ENCODE data around the gene CASQ2.
A peak's percentile ranks its signal among the peaks of the same experiment; 100 is the strongest.
"Not testable (repeated sequence)": the region's sequence is repeated elsewhere in the genome, so short reads cannot be mapped to it uniquely, and the experiment has no call there.

The CASQ2 gene

DNA sequence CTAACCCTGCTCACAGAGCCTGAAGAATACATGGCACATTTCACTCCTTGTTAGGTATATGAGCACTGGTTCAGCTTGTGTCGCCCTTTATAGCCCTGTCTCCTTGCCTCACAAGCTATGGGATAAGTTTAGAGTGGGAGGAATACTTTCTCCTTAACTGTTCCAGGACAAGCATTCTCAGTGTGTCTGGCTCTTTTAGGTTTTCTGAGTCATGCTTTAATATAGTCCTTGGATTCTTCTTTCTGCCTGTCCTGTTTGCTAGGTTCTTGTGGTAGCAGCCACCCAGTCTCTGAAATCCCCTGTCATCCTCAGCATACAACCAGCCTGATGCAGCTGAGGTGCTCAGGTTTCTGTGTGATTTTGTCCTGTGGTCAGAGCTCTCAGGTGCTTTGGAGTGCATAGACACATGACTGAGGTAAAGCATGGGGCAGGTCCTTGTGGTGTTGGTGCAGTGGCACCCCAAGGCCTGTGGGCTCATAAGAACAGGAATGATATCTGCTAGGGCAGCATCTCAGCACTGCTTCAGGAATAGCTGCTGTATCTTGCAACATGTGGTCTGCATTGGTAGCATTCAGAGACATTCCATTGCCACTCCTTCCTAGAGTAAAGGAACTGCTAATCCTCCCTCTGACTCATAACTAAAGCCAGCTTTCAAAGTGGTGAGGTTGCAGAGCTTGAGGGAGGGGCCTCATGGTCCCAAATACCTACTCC, 14.2 kb upstream of the CASQ2 start:
- peak; percentile 60 for DNase-seq
- in situ Hi-C loops (cut with HindIII; ENCODE audit: low pct_ligation_motif_present, low pct_unique_long_range_greater_than_20kb, low sequenced_read_pairs): no loop called here

DNA sequence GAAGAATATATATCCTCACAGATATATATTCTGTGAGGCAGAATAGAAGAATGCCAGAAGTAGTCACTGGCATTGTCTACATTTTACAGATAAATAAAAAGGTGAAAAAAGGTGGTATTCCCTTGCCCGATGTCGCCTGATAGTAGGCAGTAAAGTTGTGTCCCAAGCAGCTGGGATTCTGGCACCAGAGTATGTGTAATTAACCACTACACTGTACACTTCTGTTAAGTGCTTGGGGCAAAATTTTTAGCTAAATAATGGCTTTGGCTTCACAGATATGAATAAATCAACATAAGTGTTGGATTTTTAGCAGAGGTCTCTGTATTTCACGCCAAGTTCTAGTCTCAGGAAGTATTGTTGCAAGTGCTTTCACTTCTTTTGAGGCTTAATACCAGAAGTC, 13.3 kb upstream of the CASQ2 start:
- in situ Hi-C loops (cut with HindIII; ENCODE audit: low pct_ligation_motif_present, low pct_unique_long_range_greater_than_20kb, low sequenced_read_pairs): no loop called here

DNA sequence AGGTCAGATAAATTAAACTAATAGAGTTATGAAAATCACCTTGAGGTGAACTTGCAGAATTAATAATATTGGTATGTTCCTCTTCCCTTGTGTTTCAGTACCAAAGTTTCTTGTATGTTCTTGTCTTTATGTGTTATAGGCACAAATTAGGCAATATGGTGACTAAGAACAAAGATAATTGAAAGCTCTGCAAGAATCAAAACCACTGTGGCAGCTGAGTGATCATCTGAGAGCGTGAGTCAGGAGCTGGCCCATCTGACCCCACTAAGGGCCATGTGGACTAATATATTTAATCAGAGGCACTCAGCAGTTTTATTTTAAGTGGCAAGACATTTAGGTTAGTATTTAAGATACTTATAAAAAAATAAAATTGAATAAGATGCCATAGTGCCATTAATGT, 12.8 kb upstream of the CASQ2 start:
- in situ Hi-C loops (cut with HindIII; ENCODE audit: low pct_ligation_motif_present, low pct_unique_long_range_greater_than_20kb, low sequenced_read_pairs): no loop called here

More for the DNA sequence above, 13.3 kb upstream of the CASQ2 start:
- DNase-seq: no peak

DNA sequence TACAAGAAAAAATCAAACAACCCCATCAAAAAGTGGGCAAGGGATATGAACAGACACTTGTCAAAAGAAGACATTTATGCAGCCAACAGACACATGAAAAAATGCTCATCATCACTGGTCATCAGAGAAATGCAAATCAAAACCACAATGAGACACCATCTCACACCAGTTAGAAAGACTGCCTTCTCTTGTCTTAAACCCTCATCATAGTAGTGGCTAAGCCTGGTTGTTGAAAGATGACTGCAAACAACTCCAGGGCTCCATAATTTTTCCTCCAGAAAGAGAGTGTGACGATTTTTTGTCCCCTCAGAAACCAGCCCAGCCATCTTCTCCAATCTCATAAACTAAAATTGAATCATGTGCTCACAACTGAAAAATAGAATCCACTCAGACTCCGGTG, 12.1 kb upstream of the CASQ2 start:
- in situ Hi-C loops (cut with HindIII; ENCODE audit: low pct_ligation_motif_present, low pct_unique_long_range_greater_than_20kb, low sequenced_read_pairs); DNase-seq: not testable (repeated sequence)

More for the DNA sequence above, 12.8 kb upstream of the CASQ2 start:
- no peak for DNase-seq

DNA sequence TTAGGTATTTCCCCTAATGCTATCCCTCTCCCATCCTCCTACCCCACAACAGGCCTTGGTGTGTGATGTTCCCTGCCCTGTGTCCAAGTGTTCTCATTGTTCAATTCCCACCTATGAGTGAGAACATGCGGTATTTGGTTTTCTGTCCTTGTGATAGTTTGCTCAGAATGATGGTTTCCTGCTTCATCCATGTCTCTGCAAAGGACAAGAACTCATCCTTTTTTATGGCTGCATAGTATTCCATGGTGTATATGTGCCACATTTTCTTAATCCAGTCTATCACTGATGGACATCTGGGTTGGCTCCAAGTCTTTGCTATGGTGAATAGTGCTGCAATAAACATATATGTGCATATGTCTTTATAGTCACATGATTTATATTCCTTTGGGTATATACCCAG, 10.6 kb upstream of the CASQ2 start:
- DNase-seq; in situ Hi-C loops (cut with HindIII; ENCODE audit: low pct_ligation_motif_present, low pct_unique_long_range_greater_than_20kb, low sequenced_read_pairs): not testable (repeated sequence)

DNA sequence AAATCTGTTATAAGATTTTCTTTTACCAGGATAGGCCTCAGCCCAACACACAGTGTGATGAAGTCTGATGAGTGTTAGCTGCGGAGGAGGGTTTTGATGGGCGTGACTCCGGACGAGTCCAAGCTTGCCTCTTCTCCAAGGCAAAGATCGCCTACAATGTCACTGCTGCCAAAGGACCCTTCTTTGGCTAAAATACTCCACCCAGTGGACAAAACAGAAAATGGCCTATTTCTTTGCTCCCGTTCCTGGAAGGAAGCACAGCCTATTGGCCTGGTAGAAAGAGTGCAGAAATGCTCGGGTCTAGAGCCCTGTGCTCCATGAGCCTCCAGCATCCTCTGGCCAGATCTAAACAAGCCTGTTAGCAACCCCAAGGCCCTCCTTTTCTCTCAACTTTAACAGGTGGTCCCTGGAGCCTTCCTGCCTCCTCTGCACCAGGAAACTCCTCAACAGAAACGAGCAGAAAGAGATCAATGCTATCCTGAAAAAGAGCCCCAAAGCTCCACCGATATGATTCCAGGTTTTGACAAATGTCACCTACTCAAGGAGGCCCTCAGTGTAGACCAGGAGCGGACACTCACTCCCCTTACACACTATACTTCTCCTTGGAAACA, 3.4 kb upstream of the CASQ2 start:
- peak; percentile 79 for DNase-seq
- in situ Hi-C loops (cut with HindIII; ENCODE audit: low pct_ligation_motif_present, low pct_unique_long_range_greater_than_20kb, low sequenced_read_pairs): no loop called here

DNA sequence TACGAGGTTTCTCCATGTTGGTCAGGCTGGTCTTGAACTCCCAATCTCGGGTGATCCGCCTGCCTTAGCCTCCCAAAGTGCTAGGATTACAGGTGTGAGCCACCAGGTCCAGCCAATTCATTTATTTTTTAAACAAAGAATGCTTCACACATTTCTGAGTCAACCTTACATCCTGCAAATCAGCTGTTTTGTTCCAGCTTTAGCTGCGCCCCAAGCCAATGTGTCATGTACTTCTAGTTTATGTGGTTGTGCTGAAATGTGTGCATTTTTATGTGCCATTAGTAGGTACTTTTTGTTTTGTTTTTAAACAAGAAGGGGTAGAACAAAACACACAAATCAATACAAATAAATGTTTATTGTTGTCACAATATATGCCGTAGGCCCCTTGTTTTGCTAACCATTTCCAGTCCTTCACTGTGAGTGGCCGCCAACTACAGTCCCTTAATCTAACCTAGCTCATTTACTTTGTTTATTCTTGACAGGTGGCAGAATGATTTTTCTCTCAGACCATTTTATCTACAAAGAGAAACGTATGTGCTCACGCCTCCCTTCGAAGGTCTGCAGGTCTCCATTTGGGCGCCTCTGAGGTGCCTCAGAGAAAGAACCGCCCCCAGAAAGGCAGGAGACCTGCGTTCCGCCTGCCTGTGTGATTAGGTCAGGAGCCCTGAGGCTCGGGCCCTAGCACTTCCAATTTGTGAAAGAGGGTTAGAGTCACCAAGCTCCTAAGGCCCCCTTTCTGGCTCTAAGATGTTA, 2.8 kb upstream of the CASQ2 start:
- in situ Hi-C loops (cut with HindIII; ENCODE audit: low pct_ligation_motif_present, low pct_unique_long_range_greater_than_20kb, low sequenced_read_pairs): no loop called here
- DNase-seq: no peak

DNA sequence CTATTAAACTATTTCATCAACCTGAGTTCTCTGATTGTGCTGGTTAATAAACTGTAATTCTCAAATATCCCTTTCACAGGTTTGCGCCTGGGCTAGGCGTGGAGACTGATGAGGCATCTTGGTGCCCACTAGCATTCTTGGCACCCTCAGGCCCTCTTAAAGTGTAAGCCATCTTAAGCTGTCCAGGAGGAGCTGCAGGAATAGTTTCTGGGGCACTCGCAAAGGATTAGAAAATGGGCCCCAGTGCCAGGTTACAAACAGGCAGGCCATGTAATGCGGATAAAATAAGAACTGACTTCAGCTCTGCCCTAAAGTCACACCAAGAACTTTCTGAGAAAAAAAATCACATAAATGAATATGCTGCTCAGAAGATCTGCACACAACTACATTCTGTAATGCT, 1.1 kb downstream of the CASQ2 start:
- in situ Hi-C loops (cut with HindIII; ENCODE audit: low pct_ligation_motif_present, low pct_unique_long_range_greater_than_20kb, low sequenced_read_pairs): no loop called here
- DNase-seq: no peak

DNA sequence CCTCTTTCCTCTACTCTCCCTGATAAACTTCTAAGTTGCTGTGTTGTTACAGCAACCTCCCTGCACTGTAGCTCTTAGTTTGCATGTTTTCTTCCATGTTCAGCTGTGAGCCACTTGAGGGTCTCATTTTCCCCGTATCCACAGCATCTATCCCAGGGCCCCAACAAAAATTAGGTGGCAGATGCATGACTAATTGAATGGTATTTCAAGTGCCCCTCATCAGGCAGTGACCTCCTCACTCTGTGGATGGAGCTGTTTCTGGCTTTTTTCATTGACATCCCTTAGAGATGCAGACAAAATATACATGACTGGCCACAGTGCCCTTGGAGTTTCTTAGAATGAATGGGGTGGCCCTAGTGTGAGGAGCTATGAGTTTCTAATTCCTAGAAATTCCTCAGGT, 3.4 kb downstream of the CASQ2 start:
- in situ Hi-C loops (cut with HindIII; ENCODE audit: low pct_ligation_motif_present, low pct_unique_long_range_greater_than_20kb, low sequenced_read_pairs): no loop called here
- no peak for DNase-seq

DNA sequence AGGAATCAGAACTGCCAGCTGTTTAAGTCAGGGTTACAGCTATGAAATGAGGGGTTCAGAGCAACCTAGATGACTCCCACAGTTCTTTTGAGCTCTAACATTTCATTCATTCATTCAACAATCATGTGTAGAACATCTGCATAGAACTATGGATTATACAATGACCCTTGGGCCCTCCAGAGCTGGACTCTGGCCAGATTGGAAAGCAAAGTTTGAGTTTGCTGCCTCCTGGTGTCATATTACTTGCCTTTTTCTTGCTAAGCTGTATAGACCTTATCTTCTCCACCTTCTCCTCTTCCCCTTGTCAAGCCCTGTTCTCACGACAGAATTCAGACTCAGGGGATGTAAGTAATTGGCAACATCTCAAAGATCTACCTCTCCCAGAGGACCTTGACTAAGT, 4.0 kb downstream of the CASQ2 start:
- in situ Hi-C loops (cut with HindIII; ENCODE audit: low pct_ligation_motif_present, low pct_unique_long_range_greater_than_20kb, low sequenced_read_pairs): no loop called here
- peak; percentile 51 for DNase-seq

DNA sequence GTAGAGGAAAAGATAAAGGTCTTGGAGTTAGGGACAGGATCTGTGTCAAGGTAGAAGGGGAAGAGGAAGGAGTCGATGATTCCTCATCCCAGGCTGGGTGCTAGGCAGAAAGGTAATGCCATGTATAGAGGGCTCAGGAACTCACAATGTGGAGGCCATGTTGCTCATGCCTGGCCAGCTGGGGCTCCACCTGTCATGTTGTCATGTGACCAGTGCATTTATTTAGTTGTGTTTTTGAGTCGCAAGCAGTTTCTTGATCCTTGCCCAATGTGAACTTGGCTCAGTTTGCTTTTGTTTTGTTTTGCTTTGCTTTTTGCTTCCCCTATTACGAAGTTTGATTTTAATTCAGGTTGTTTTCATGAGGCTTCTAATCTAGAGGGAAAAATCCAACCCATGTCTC, 5.7 kb downstream of the CASQ2 start:
- in situ Hi-C loops (cut with HindIII; ENCODE audit: low pct_ligation_motif_present, low pct_unique_long_range_greater_than_20kb, low sequenced_read_pairs): no loop called here
- DNase-seq: no peak

DNA sequence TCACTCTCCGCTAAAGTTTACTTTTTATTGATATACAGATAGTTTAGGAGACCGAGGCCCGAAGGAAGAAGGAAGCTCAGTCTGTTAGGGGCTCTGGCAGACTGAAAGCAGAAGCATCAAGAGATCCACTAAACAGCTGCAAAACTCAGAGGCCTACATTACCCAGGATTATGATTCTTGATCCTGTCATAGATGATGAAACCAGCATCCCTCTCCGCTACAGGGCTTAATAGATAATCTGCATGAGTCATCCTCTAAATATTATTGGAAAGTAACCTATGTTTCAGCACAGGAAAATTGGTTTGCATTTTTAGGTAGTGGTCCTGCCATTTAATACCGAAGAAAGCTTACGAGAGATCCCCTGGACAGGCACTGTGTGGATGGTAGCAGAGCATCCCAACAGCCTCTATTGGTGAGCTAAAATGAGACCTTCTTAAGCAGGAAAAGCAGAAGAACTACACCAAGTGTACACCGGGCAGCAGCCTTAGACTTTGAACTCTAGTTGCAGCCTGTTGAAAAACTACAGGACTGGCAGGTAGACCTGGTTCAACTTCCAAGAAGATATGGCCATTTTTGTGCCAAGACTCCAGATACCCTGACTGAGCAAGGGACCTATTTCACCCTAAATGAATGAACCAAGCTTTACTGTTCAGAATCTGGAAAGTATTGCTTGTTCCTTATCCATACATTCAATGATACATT, 6.8 kb downstream of the CASQ2 start:
- DNase-seq: no peak
- in situ Hi-C loops (cut with HindIII; ENCODE audit: low pct_ligation_motif_present, low pct_unique_long_range_greater_than_20kb, low sequenced_read_pairs): no loop called here

DNA sequence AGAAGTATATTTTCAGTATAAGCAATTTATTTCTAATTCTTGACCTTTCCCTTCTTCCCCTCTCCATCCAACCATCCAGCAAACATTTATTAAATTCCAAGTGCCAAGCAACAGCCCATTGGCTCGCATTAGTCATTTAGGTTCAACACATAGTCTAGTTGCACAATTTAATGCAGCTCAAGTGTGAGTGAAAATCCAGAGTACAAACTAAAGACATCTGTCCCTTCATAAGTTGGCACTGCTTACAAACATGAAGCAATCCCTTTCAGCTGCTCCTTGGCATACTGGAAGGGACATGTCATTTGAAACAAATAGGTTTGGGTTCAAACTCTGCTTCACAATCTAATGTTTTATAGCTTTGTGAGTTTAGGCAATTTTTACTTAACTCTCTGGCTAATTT, 10.7 kb downstream of the CASQ2 start:
- in situ Hi-C loops (cut with HindIII; ENCODE audit: low pct_ligation_motif_present, low pct_unique_long_range_greater_than_20kb, low sequenced_read_pairs): no loop called here
- DNase-seq: no peak

DNA sequence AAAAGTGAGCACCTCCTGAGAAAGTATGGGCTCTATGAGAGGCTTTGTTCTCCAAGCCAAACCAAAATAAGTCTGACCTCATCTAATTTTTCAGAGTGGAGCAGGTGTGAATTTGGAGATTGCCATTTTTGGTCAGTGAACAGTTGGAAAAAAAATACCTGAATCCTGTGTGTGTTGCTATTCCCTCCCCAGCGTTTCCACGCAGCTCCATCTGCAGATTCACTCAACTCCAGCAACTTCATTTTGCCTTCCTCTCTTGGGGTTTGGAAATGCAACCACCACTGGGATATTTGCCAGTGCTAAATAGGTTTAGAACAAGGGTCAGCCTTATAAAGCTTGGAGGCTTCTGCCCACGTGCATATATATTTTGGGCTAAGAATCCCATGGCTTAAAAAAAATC, 11.2 kb downstream of the CASQ2 start:
- in situ Hi-C loops (cut with HindIII; ENCODE audit: low pct_ligation_motif_present, low pct_unique_long_range_greater_than_20kb, low sequenced_read_pairs): no loop called here
- DNase-seq: no peak

DNA sequence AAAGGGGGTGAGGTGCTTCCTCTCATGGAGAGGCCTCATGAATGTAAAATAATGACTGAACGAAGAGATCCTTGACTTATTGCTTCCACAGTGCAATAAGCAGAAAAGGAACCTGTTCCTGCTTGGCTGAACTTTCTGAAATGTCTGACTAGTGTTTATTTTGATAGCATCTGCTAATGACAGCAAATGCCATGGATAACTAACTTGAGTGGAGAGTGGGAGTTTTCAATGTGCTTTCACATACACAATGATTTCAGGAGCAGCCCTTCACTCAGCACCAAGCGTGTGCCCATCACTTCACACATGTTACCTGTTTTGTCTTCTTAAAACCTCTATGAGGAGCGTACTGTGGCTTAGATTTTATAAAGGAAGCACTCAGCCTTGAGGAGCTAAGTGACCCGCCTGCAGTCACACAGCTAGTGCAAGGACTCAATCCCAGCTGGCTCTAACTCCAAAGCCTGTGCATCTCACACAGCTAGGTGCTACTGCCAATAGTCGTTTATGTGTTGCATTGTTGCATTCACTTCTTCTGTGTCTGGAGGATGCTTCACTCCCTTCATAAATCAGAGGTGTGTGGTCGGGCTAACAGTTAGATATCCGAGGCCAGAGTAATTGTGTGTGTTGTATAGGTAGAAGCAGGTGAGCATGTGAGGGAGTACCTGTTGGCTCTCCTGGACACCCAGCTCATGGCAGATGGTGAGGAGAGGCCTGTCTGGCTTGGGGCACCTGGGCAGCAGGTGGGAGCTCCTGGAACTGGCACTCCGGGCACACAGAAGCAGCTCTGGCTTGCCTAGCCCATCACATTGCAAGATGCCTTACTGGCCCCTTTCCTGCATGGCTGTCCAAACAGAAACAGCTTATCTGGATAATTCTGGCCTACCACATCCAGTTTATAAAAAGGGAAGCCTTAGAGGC, 12.8 kb downstream of the CASQ2 start:
- in situ Hi-C loops (cut with HindIII; ENCODE audit: low pct_ligation_motif_present, low pct_unique_long_range_greater_than_20kb, low sequenced_read_pairs): no loop called here

DNA sequence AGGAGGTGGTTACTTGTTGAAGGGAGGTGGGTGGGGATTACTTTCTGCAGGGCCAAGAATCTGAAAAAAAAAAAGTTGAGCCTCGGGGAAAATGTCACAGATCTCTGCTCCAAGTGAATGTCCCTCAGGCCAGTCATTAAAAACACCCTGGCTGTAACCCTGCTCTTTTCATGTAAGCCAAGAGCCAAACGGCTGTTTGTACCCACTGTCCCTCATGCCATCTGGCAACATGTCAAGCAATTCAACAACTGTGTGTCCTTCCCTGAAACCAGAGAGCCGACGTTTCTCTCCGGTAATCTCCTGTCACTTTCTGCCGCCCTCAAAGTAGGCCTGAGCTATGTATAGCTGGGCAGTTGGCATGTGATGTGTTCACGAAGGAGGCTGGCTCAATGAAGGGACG, 14.7 kb downstream of the CASQ2 start:
- no peak for DNase-seq
- in situ Hi-C loops (cut with HindIII; ENCODE audit: low pct_ligation_motif_present, low pct_unique_long_range_greater_than_20kb, low sequenced_read_pairs): no loop called here

More for the DNA sequence above, 12.8 kb downstream of the CASQ2 start:
- no peak for DNase-seq

DNA sequence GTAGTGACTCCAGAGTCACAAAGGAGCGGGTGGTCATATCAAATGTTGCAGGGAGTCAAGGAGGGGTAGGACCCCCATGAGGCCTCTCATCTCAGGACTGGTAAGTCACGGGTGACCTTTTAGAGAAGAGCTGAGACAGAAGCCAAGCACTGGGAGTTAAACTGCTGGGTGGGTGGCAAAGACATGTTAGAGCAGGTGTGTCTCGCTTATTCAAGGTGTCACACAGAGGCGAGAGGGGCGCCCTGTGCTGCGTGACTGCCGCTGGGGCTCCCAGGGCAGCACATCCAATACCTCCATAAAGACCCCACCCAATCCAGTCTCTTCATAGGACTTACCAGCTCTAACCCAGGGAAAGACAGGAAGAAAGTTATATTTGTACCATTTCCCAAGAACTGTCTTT, 15.2 kb downstream of the CASQ2 start:
- in situ Hi-C loops (cut with HindIII; ENCODE audit: low pct_ligation_motif_present, low pct_unique_long_range_greater_than_20kb, low sequenced_read_pairs): no loop called here

DNA sequence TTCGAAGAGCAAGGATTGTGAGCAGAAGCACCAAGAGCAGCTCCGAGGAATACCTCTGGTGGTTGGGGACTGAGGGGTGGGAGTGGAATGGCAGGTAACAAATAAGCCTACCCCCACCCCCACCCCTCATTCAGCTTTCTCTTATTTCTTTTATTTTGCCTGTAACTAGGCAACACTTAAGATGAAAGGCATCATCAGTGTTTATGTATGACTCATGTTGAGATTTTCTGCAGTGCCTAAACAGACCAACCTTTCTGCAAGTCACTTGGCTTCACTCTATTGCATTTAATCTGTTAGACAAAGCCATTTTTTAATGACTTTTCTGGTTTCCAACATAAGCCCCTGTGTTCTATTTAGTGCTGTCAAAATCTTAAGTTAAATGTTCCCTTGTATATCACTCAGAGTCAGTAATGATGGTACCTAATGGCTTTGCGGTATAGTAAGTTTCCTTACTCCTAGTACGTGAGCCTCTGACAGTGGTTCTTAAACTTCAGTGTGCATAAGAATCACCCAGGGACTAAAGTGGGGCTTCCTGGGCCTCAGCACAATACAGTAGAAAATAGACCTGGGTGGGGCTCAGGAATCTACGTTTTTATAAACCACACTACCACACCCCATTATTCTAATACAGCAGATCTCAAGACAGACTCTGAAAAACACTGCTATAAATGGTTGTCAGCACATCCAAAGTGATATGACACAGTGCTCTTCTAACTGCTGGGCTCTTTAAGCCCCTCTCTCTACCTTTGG, 19.9 kb downstream of the CASQ2 start:
- DNase-seq: no peak
- in situ Hi-C loops (cut with HindIII; ENCODE audit: low pct_ligation_motif_present, low pct_unique_long_range_greater_than_20kb, low sequenced_read_pairs): no loop called here

More for the DNA sequence above, 15.2 kb downstream of the CASQ2 start:
- no peak for DNase-seq
